ENCODE data around the gene TMEM132C.

GRCh38 chr12:128660532-128661225 lies 393.7 kb downstream of the TMEM132C start:
- TF ChIP-seq POLR2AphosphoS5 (IDR thresholded peaks at IDR 0.05; ENCODE audit: low read depth, low read length) (no peak), TAF1 (IDR thresholded peaks at IDR 0.05; ENCODE audit: low read depth, low read length) (no peak), POLR2A (IDR thresholded peaks at IDR 0.05; ENCODE audit: low read depth, low read length) (no peak)
